NB4 (cell line): ENCODE results near the gene NT5C3A.

Source experiments
- DNase-seq: peaks from one replicate; pipeline ENCODE4 v3.0.0; 2010; ENCODE audit warnings: low read depth
- H3K4me3 ChIP-seq: one replicate; pipeline ENCODE4 v1.5.1; 2011; ENCODE audit warnings: mild to moderate bottlenecking, low read depth, low read length, moderate library complexity
- MAX ChIP-seq: IDR thresholded peaks from 2 replicates; pipeline ENCODE4 v1.6.1; 2011; ENCODE audit warnings: low read depth, low read length
- MYC ChIP-seq: IDR thresholded peaks from 2 replicates; pipeline ENCODE4 v1.6.1; 2011; ENCODE audit warnings: low read depth, low read length
- POLR2A ChIP-seq: IDR thresholded peaks from 2 replicates; pipeline ENCODE4 v1.6.1; 2011; ENCODE audit warnings: mild to moderate bottlenecking; ENCODE audit not compliant: insufficient read length; ENCODE audit errors: extremely low read depth
- TF ChIP-seq, protein P1 (sequence below): IDR thresholded peaks from one replicate; pipeline ENCODE4 v1.5.1; 2012; ENCODE audit warnings: low read depth, low read length

Gene NT5C3A

GRCh38 chr7:33043501-33044400, 18.8 kb downstream of the NT5C3A start:
- TF ChIP-seq POLR2A (no peak), MYC (no peak), MAX (no peak)
- TF ChIP-seq, protein P1, sequence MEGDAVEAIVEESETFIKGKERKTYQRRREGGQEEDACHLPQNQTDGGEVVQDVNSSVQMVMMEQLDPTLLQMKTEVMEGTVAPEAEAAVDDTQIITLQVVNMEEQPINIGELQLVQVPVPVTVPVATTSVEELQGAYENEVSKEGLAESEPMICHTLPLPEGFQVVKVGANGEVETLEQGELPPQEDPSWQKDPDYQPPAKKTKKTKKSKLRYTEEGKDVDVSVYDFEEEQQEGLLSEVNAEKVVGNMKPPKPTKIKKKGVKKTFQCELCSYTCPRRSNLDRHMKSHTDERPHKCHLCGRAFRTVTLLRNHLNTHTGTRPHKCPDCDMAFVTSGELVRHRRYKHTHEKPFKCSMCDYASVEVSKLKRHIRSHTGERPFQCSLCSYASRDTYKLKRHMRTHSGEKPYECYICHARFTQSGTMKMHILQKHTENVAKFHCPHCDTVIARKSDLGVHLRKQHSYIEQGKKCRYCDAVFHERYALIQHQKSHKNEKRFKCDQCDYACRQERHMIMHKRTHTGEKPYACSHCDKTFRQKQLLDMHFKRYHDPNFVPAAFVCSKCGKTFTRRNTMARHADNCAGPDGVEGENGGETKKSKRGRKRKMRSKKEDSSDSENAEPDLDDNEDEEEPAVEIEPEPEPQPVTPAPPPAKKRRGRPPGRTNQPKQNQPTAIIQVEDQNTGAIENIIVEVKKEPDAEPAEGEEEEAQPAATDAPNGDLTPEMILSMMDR: no peak
- H3K4me3 ChIP-seq: no peak overlapping the region
- no peak for DNase-seq

DNA sequence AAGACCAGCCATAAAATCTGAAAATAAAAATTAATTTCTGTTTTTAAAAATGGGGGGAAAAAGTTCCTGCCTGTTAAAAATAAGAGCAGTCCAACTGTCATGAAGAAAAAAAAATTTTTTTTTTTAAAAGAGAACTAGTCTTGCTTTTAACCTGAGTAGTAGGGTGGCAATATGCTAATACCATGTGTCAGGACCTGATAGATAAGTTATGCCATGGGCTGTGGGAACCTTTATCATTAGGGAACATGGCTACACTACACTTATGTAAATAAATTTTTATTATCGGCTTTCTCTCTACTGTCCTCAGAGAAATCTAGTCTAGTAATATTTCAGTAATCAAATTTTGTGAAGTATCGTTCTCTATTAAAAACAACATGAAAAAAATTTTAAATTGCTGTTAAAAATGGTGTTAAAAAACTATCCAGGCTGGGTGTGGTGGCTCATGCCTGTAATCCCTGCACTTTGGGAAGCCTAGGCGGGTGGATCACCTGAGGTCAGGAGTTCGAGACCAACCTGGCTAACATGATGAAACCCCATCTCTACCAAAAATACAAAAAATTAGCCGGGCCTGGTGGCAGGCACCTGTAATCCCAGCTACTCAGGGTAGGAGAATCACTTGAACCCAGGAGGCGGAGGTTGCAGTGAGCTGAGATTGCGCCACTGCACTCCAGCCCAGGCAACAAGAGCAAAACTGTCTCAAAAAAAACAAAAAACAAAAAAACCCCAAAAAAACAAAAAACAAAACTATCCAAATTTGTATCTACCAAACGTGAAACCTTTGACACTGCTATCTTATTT, 20.7 kb downstream of the NT5C3A start:
- TF ChIP-seq POLR2A: no peak
- TF ChIP-seq, protein P1: no peak
- no peak for TF ChIP-seq MAX
- TF ChIP-seq MYC: no peak
- H3K4me3 ChIP-seq: no peak overlapping the region
- DNase-seq: no peak

- H3K4me3 ChIP-seq: no peak overlapping the region
- DNase-seq: peak; percentile 42
These were observed 21.6 kb downstream of the NT5C3A start for GRCh38 chr7:33040803-33041516.

DNA sequence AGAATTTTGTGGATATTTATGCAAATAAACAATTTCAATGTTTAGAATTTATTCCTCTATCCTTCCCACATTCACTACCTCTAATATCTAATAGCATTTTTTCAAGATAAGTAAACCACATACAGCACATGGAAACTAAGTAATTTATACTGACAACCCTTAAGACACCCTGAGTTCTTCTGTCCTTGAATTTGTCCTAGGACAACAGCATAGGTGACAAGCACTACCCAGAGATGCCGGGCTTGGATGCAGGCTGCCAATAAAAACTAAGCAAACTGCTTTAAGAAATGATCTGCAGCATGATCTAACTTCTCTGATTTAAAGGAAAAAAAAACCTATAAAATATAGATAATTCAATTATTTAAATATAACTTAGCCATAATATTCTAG, 22.7 kb downstream of the NT5C3A start:
- H3K4me3 ChIP-seq: no peak overlapping the region
- no peak for DNase-seq

More at GRCh38 chr7:33040803-33041516, 21.6 kb downstream of the NT5C3A start:
- no peak for TF ChIP-seq POLR2A
- TF ChIP-seq, protein P1: no peak
- TF ChIP-seq MYC: no peak
- no peak for TF ChIP-seq MAX

More for the DNA sequence above, 22.7 kb downstream of the NT5C3A start:
- TF ChIP-seq, protein P1: no peak
- TF ChIP-seq MYC: no peak
- no peak for TF ChIP-seq MAX
- no peak for TF ChIP-seq POLR2A
